ENCODE results near the gene RNASEL. TPM values are rescaled to one million over a fixed set of nuclear protein-coding genes. Genes with fewer than 3 reads are reported as not detected.
A peak's percentile ranks its signal among the peaks of the same experiment; 100 is the strongest.

RNASEL gene
- total and polyA plus RNA-seq, 9 of the 15 experiments (the other 6 are each of a cell fraction or from before 2014, with no cell fraction given), result 4.3 to 11.1 (median 7.2) TPM

- TF ChIP-seq ZNF384 (IDR thresholded peaks at IDR 0.05; ENCODE audit: low read depth, low read length) (no peak), CCAR2 (IDR thresholded peaks at IDR 0.05; ENCODE audit: low read depth, low read length) (no peak), KLF1 (tag; IDR thresholded peaks at IDR 0.05) (0 out of 2 replicates have a peak, but pooled peaks have one; percentile 11), RBM14 (IDR thresholded peaks at IDR 0.05; ENCODE audit: borderline replicate concordance, insufficient read depth, low read depth, low read length) (no peak), CTCFL (IDR thresholded peaks at IDR 0.05; ENCODE audit: borderline replicate concordance, insufficient read depth, low read depth, low read length, poor library complexity, severe bottlenecking) (no peak), POLR2AphosphoS5 (IDR thresholded peaks at IDR 0.05; ENCODE audit: control insufficient read depth, insufficient read depth, low read depth, low read length) (peak; percentile 74), ZNF280A (IDR thresholded peaks at IDR 0.05; ENCODE audit: low read depth, partially characterized antibody) (no peak), SMARCC2 (IDR thresholded peaks at IDR 0.05; ENCODE audit: low read depth) (0 out of 2 replicates have a peak, but pooled peaks have one; percentile 55), RHOXF2B (CRISPR knock-in tag; conservative IDR thresholded peaks at IDR 0.05) (no peak), LARP7 (IDR thresholded peaks at IDR 0.05) (no peak), HNRNPUL1 (IDR thresholded peaks at IDR 0.05; ENCODE audit: low read length) (no peak), IRF2 (CRISPR knock-in tag; IDR thresholded peaks at IDR 0.05) (no peak), XRCC3 (IDR thresholded peaks at IDR 0.05) (no peak), SFPQ (IDR thresholded peaks at IDR 0.05; ENCODE audit: low read depth, low read length) (no peak), GATA2 (CRISPR knock-in tag; IDR thresholded peaks at IDR 0.05) (no peak)
Observed at GRCh38 chr1:182588500-182589396, at the start of gene RNASEL (continued).

Data from K562 (cell line).